Measurements from ENCODE around the gene SRCIN1.

DNA sequence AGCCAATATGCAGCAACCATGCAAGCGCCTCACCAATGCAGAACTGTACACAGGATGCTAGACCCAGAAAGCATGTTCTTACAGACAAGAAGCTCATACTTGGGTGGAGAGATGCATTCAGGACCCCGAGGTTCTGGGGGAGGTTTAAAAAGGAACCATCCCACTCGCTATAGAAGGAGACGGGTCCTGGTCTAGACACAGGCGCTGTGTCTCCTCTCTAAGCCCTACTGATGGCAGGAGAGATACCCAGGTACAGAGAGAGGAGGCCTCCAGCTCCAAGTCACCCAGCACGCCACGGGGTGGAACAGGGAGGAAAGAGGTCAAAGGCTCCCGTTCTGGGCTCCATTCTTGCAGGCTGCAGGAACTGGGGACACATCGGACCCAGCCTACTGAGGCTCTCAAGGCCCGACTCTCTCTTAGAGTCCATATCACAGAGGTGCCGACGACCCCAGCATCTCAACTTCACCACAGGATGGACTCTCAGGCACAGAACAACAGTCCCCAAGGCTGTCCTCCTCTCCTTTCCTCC lies 28.0 kb downstream of the SRCIN1 start:
- TF ChIP-seq, protein P1, sequence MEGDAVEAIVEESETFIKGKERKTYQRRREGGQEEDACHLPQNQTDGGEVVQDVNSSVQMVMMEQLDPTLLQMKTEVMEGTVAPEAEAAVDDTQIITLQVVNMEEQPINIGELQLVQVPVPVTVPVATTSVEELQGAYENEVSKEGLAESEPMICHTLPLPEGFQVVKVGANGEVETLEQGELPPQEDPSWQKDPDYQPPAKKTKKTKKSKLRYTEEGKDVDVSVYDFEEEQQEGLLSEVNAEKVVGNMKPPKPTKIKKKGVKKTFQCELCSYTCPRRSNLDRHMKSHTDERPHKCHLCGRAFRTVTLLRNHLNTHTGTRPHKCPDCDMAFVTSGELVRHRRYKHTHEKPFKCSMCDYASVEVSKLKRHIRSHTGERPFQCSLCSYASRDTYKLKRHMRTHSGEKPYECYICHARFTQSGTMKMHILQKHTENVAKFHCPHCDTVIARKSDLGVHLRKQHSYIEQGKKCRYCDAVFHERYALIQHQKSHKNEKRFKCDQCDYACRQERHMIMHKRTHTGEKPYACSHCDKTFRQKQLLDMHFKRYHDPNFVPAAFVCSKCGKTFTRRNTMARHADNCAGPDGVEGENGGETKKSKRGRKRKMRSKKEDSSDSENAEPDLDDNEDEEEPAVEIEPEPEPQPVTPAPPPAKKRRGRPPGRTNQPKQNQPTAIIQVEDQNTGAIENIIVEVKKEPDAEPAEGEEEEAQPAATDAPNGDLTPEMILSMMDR (IDR thresholded peaks at IDR 0.05): no peak
- TF ChIP-seq POLR2A (IDR thresholded peaks at IDR 0.05): no peak
